OCI-LY1 (cell line): ENCODE results near the gene HMCN2.

ENCODE experiments used
- H2AFZ ChIP-seq: fragments of 200-600 bp; sonication (generic), shearing (Covaris generic); 2 replicates; pipeline ENCODE4 v1.6.0; 2014; ENCODE audit warnings: antibody characterized with exemption, mild to moderate bottlenecking, low read length
- H3F3A ChIP-seq: fragments of 200-600 bp; sonication (generic), shearing (Covaris generic); 2 replicates; pipeline ENCODE4 v1.6.0; 2014; ENCODE audit warnings: mild to moderate bottlenecking, antibody characterized with exemption, low read length, moderate library complexity; ENCODE audit not compliant: insufficient read depth
- H3K27ac ChIP-seq: fragments of 200-600 bp; sonication (generic); 2 replicates; pipeline ENCODE4 v1.5.1; 2014; ENCODE audit warnings: low read length, mixed run types, mild to moderate bottlenecking, low read depth; ENCODE audit not compliant: poor library complexity, severe bottlenecking
- H3K27me3 ChIP-seq: fragments of 200-600 bp; sonication (generic); 2 replicates; pipeline ENCODE4 v1.6.0; 2014; ENCODE audit warnings: antibody characterized with exemption, mild to moderate bottlenecking, low read length, moderate library complexity; ENCODE audit not compliant: insufficient read depth
- H3K36me3 ChIP-seq: fragments of 200-600 bp; sonication (generic); 2 replicates; pipeline ENCODE4 v1.6.1; 2014; ENCODE audit warnings: mild to moderate bottlenecking, antibody characterized with exemption, low read length, moderate library complexity, mixed read lengths; ENCODE audit not compliant: insufficient read depth
- H3K4me1 ChIP-seq: fragments of 200-600 bp; sonication (generic); 2 replicates; pipeline ENCODE4 v1.5.1; 2014; ENCODE audit warnings: mild to moderate bottlenecking, low read length, moderate library complexity; ENCODE audit not compliant: insufficient read depth, severe bottlenecking
- H3K4me2 ChIP-seq: fragments of 200-600 bp; sonication (generic), shearing (Covaris generic); 2 replicates; pipeline ENCODE4 v1.6.1; 2014; ENCODE audit warnings: low read length
- H3K4me3 ChIP-seq: fragments of 200-600 bp; sonication (generic); 2 replicates; pipeline ENCODE4 v1.5.1; 2014; ENCODE audit warnings: low read length, low read depth, mild to moderate bottlenecking, mixed read lengths; ENCODE audit not compliant: poor library complexity, severe bottlenecking
- H3K79me2 ChIP-seq: fragments of 200-600 bp; shearing (Covaris generic); 2 replicates; pipeline ENCODE4 v1.6.1; 2016; ENCODE audit warnings: mixed run types, low read length, mixed read lengths; ENCODE audit not compliant: insufficient read depth
- H3K9ac ChIP-seq: fragments of 200-600 bp; sonication (generic), shearing (Covaris generic); 2 replicates; pipeline ENCODE4 v1.6.1; 2014; ENCODE audit warnings: mild to moderate bottlenecking, low read length, mixed read lengths
- H3K9me2 ChIP-seq: fragments of 200-600 bp; sonication (generic), shearing (Covaris generic); 2 replicates; pipeline ENCODE4 v1.6.1; 2014; ENCODE audit warnings: low read depth, mild to moderate bottlenecking, low read length, mixed read lengths
- H3K9me3 ChIP-seq: fragments of 200-600 bp; shearing (Covaris generic); 2 replicates; pipeline ENCODE4 v1.6.1; 2014; ENCODE audit warnings: low read length, mixed read lengths
- H4K20me1 ChIP-seq: fragments of 200-600 bp; sonication (generic), shearing (Covaris generic); 2 replicates; pipeline ENCODE4 v1.6.0; 2016; ENCODE audit warnings: mild to moderate bottlenecking, low read length; ENCODE audit not compliant: insufficient read depth
- CTCF ChIP-seq: fragments of 200-600 bp; sonication (generic), shearing (Covaris generic); IDR thresholded peaks from 2 replicates; pipeline ENCODE4 v1.5.1; 2017; ENCODE audit warnings: mild to moderate bottlenecking, antibody characterized with exemption, low read length, moderate library complexity, mixed read lengths
- EZH2 ChIP-seq: fragments of 200-600 bp; sonication (generic), shearing (Covaris generic); IDR thresholded peaks from 2 replicates; pipeline ENCODE4 v1.8.0; 2017; ENCODE audit warnings: borderline replicate concordance, mixed run types, mild to moderate bottlenecking, antibody characterized with exemption, low read length, moderate library complexity, mixed read lengths

HMCN2 gene

GRCh38 chr9:130332384-130332926 is 66.9 kb downstream of the HMCN2 start:
- Histone ChIP-seq H3K27me3 (peaks cover under 1% of the 10 kb centered on the region; the same call in 1 of the 2 replicates), H3K36me3 (no peaks in the 10 kb centered on the region), H3K9me2 (no peaks in the 10 kb centered on the region), H3K4me2 (no peak overlapping the region), H3K9me3 (no peaks in the 10 kb centered on the region), H3K79me2 (no peaks in the 10 kb centered on the region), H3K4me1 (no peaks in the 10 kb centered on the region), H3K4me3 (no peak overlapping the region), H2AFZ (no peak overlapping the region), H3K9ac (no peak overlapping the region), H4K20me1 (no peaks in the 10 kb centered on the region), H3K27ac (no peak overlapping the region), H3F3A (no peaks in the 10 kb centered on the region)
- no peak for TF ChIP-seq CTCF

- no peak overlapping the region for H3K4me2 ChIP-seq
- no peaks in the 10 kb centered on the region for H3K9me3 ChIP-seq
- no peaks in the 10 kb centered on the region for H3K4me1 ChIP-seq
- TF ChIP-seq EZH2 = no peak
- no peak for TF ChIP-seq CTCF
- no peak overlapping the region for H2AFZ ChIP-seq
- H3K36me3 ChIP-seq = no peaks in the 10 kb centered on the region
- no peak overlapping the region for H3K4me3 ChIP-seq
- no peak overlapping the region for H3K27ac ChIP-seq
- no peaks in the 10 kb centered on the region for H3K9me2 ChIP-seq
- H3K9ac ChIP-seq = no peak overlapping the region
- H3K27me3 ChIP-seq = no peaks in the 10 kb centered on the region; the same call in 1 of the 2 replicates
- no peaks in the 10 kb centered on the region for H3F3A ChIP-seq
- no peaks in the 10 kb centered on the region for H3K79me2 ChIP-seq
- H4K20me1 ChIP-seq = no peaks in the 10 kb centered on the region
These were observed 67.6 kb downstream of the HMCN2 start for GRCh38 chr9:130333041-130333711.

- no peak overlapping the region for H3K27ac ChIP-seq
- H3K4me3 ChIP-seq = no peak overlapping the region
- no peak for TF ChIP-seq CTCF
- TF ChIP-seq EZH2 = no peak
- H3K4me2 ChIP-seq = no peak overlapping the region
- H3K9me2 ChIP-seq = no peaks in the 10 kb centered on the region
- H3K79me2 ChIP-seq = no peaks in the 10 kb centered on the region
- no peaks in the 10 kb centered on the region for H3K9me3 ChIP-seq
- H3K27me3 ChIP-seq = no peaks in the 10 kb centered on the region
- no peaks in the 10 kb centered on the region for H3F3A ChIP-seq
- no peak overlapping the region for H3K9ac ChIP-seq
- H4K20me1 ChIP-seq = no peaks in the 10 kb centered on the region
- no peak overlapping the region for H2AFZ ChIP-seq
- no peaks in the 10 kb centered on the region for H3K4me1 ChIP-seq
- no peaks in the 10 kb centered on the region for H3K36me3 ChIP-seq
These were observed 68.1 kb downstream of the HMCN2 start for GRCh38 chr9:130333712-130334062.
